CD14-positive monocyte (primary cell): Measurements from ENCODE around the gene DHX57. TPM values are rescaled to one million over a fixed set of nuclear protein-coding genes. Genes with fewer than 3 reads are reported as not detected.

Source experiments
- DNase-seq, 3 donors: peaks; one replicate each; pipeline ENCODE4 v3.0.0-alpha.2; 2011 to 2022
- H2AFZ ChIP-seq: 2 replicates; pipeline ENCODE4 v1.6.0; 2012; ENCODE audit warnings: mild to moderate bottlenecking, low read depth, low read length, inconsistent platforms; ENCODE audit not compliant: insufficient read depth, poor library complexity, severe bottlenecking
- H3K27ac ChIP-seq, 2 donors: 1 replicate in 1 of 2; 2 replicates in 1 of 2; pipeline ENCODE4 v1.5.1; 2012 to 2013; ENCODE audit warnings: low read length in 2 of 2, control low read depth in 1 of 2, inconsistent platforms in 1 of 2, low read depth in 1 of 2, mild to moderate bottlenecking in 1 of 2
- H3K27me3 ChIP-seq, 2 donors: one replicate each; pipeline versions ENCODE4 v1.6.0 to v1.6.1; 2011 to 2013; ENCODE audit warnings: low read length in 2 of 2; ENCODE audit not compliant: control insufficient read depth in 2 of 2, insufficient read depth in 2 of 2
- H3K36me3 ChIP-seq, 2 donors: replicated peaks in 1 of 2; 1 replicate in 1 of 2; 2 replicates in 1 of 2; pipeline versions ENCODE4 v1.5.1 to v1.6.1; 2012 to 2013; ENCODE audit warnings: low read length in 2 of 2, control low read depth in 1 of 2, inconsistent platforms in 1 of 2, mild to moderate bottlenecking in 1 of 2; ENCODE audit not compliant: insufficient read depth in 2 of 2, control insufficient read depth in 1 of 2
- H3K4me1 ChIP-seq, 2 donors: 1 replicate in 1 of 2; 2 replicates in 1 of 2; pipeline versions ENCODE4 v1.5.1 to v1.6.1; 2012 to 2013; ENCODE audit warnings: low read length in 2 of 2, control low read depth in 1 of 2, inconsistent platforms in 1 of 2, mild to moderate bottlenecking in 1 of 2, moderate library complexity in 1 of 2; ENCODE audit not compliant: insufficient read depth in 2 of 2, control insufficient read depth in 1 of 2
- H3K4me2 ChIP-seq: replicated peaks from 2 replicates; pipeline ENCODE3; 2012; ENCODE audit warnings: low read length, moderate library complexity, mild to moderate bottlenecking; ENCODE audit not compliant: poor library complexity, severe bottlenecking; ENCODE audit errors: extremely low read depth
- H3K4me3 ChIP-seq, 3 experiments: fragments of 200-600 bp in 1 of 3; sonication (generic) in 1 of 3; replicated peaks in 1 of 3; 1 replicate in 2 of 3; 2 replicates in 1 of 3; pipeline ENCODE4 v1.5.1; 2011 to 2013; ENCODE audit warnings: low read length in 3 of 3, mild to moderate bottlenecking in 3 of 3, control low read depth in 2 of 3, low read depth in 2 of 3, inconsistent platforms in 1 of 3, moderate library complexity in 1 of 3
- H3K79me2 ChIP-seq: 2 replicates; pipeline ENCODE4 v1.6.0; 2012; ENCODE audit warnings: mild to moderate bottlenecking, control low read depth, inconsistent platforms, low read length, moderate library complexity; ENCODE audit not compliant: insufficient read depth
- H3K9ac ChIP-seq: 2 replicates; pipeline ENCODE4 v1.6.0; 2017; ENCODE audit warnings: low read length, mild to moderate bottlenecking; ENCODE audit not compliant: insufficient read depth, poor library complexity, severe bottlenecking
- H3K9me3 ChIP-seq, 2 donors: replicated peaks in 1 of 2; 1 replicate in 1 of 2; 2 replicates in 1 of 2; pipeline versions ENCODE4 v1.5.1 to v1.6.1; 2012 to 2013; ENCODE audit warnings: low read length in 2 of 2, control low read depth in 1 of 2; ENCODE audit not compliant: control insufficient read depth in 1 of 2, insufficient read depth in 1 of 2
- H4K20me1 ChIP-seq: 2 replicates; pipeline ENCODE4 v1.6.0; 2012; ENCODE audit warnings: mild to moderate bottlenecking, low read length, control low read depth, moderate library complexity; ENCODE audit not compliant: insufficient read depth
- H3K27ac Mint-ChIP-seq, 7 donors: one replicate each; pipeline ENCODE4 v1.8.0; 2020; ENCODE audit warnings: mild to moderate bottlenecking in 7 of 7, mixed read lengths in 7 of 7, moderate library complexity in 6 of 7, inconsistent platforms in 2 of 7
- H3K27me3 Mint-ChIP-seq, 3 donors: one replicate each; pipeline ENCODE4 v1.8.0; 2021 to 2022; ENCODE audit warnings: low read depth in 3 of 3, mild to moderate bottlenecking in 3 of 3, mixed read lengths in 3 of 3, moderate library complexity in 3 of 3, inconsistent platforms in 1 of 3
- H3K36me3 Mint-ChIP-seq, 2 donors: one replicate each; pipeline ENCODE4 v1.8.0; 2020; ENCODE audit warnings: mixed read lengths in 2 of 2, inconsistent platforms in 1 of 2, mild to moderate bottlenecking in 1 of 2
- H3K4me1 Mint-ChIP-seq: one replicate; pipeline ENCODE4 v1.8.0; 2020; ENCODE audit warnings: mild to moderate bottlenecking, mixed read lengths
- H3K4me3 Mint-ChIP-seq, 2 donors: one replicate each; pipeline ENCODE4 v1.8.0; 2020; ENCODE audit warnings: mild to moderate bottlenecking in 2 of 2, mixed read lengths in 2 of 2, moderate library complexity in 1 of 2
- H3K9me3 Mint-ChIP-seq, 7 donors: one replicate each; pipeline ENCODE4 v1.8.0; 2020 to 2022; ENCODE audit warnings: mixed read lengths in 7 of 7, mild to moderate bottlenecking in 6 of 7, moderate library complexity in 6 of 7, inconsistent platforms in 2 of 7
- CTCF ChIP-seq: fragments of 200-600 bp; IDR thresholded peaks from one replicate; pipeline ENCODE4 v1.8.0; 2022; ENCODE audit warnings: antibody characterized with exemption, mild to moderate bottlenecking
- WGBS: methylation state at CpG from one replicate; pipeline ENCODE4 v1.1.5; 2013; ENCODE audit warnings: missing lambda C conversion rate; ENCODE audit not compliant: insufficient coverage; 5-methylcytosine and 5-hydroxymethylcytosine counted together
- intact Hi-C, 2 donors: fragments of 100-400 bp; cut with micrococcal nuclease; formaldehyde crosslinking; loops; one replicate each; pipeline versions ENCODE4 v1.15.0 to v1.15.1; 2023
- polyA plus RNA-seq, 3 donors: library from polyadenylated mRNA; depleted of rRNA in 1 of 3; unstranded in 2 of 3; stranded (reverse) in 1 of 3; fragments of 300-500 nt in 2 of 3; fragments of >200 nt in 1 of 3; fragmentation: Illumina TruSeq in 2 of 3; gene quantifications; 1 replicate in 2 of 3; 2 replicates in 1 of 3; pipeline ENCODE4 v1.2.3, GENCODE V29; 2012 to 2021

DHX57 gene
- polyA plus RNA-seq, 3 donors = 7.7 to 13.4 (median 12.9) TPM

GRCh38 chr2:38754506-38754905 is 121.2 kb downstream of the DHX57 start:
- H3K27ac Mint-ChIP-seq = peak overlapping the region in 6 of 7 donors; percentile 31 to 87 (median 76)
- H3K36me3 Mint-ChIP-seq = peaks cover 4 to 6% of the 10 kb centered on the region in 2 donors
- H3K4me1 ChIP-seq = peaks cover 17 to 20% of the 10 kb centered on the region in 2 donors
- no peak for TF ChIP-seq CTCF
- H3K79me2 ChIP-seq = peaks cover 16% of the 10 kb centered on the region
- WGBS = no CpG with 5 or more reads among the region's 3 CpGs
- peak overlapping the region; percentile 35 to 74 (median 69) for H3K4me3 ChIP-seq
- peaks cover 0 to 3% (median 1%) of the 10 kb centered on the region in 3 donors for H3K27me3 Mint-ChIP-seq
- peak overlapping the region; percentile 72 for H3K4me2 ChIP-seq
- H3K9me3 ChIP-seq = no peaks in the 10 kb centered on the region
- H3K36me3 ChIP-seq = peaks cover 0 to 3% of the 10 kb centered on the region in 2 donors
- intact Hi-C loops = no loop called here
- peak in 1 of 3 donors; percentile 14 for DNase-seq
- peaks cover 0 to 7% (median 0%) of the 10 kb centered on the region in 7 donors for H3K9me3 Mint-ChIP-seq
- H3K9ac ChIP-seq = peak overlapping the region; percentile 40
- peaks cover 18% of the 10 kb centered on the region for H3K4me1 Mint-ChIP-seq
- peak overlapping the region; percentile 72 to 83 for H3K4me3 Mint-ChIP-seq
- H3K27ac ChIP-seq = peak overlapping the region in 1 of 2 donors; percentile 69
- H4K20me1 ChIP-seq = peaks cover 16% of the 10 kb centered on the region
- H2AFZ ChIP-seq = peak overlapping the region; percentile 73
- no peaks in the 10 kb centered on the region for H3K27me3 ChIP-seq

GRCh38 chr2:38754049-38754448 is 121.7 kb downstream of the DHX57 start:
- no peak for DNase-seq
- Mint-ChIP-seq H3K4me3 (no peak overlapping the region), H3K27ac (peak overlapping the region in 2 of 7 donors; percentile 70 to 71), H3K9me3 (peaks cover 0 to 7% (median 0%) of the 10 kb centered on the region in 7 donors), H3K4me1 (peaks cover 20% of the 10 kb centered on the region), H3K36me3 (peaks cover 8 to 11% of the 10 kb centered on the region in 2 donors), H3K27me3 (peaks cover 0 to 3% (median 0%) of the 10 kb centered on the region in 3 donors)
- H3K4me3 ChIP-seq = peak overlapping the region; percentile 35 to 74 (median 69)
- intact Hi-C loops = no loop called here
- peak overlapping the region in 1 of 2 donors; percentile 69 for H3K27ac ChIP-seq
- H3K4me2 ChIP-seq = peak overlapping the region; percentile 72
- peaks cover 21% of the 10 kb centered on the region for H4K20me1 ChIP-seq
- H2AFZ ChIP-seq = peak overlapping the region; percentile 73
- H3K36me3 ChIP-seq = peaks cover 5 to 7% of the 10 kb centered on the region in 2 donors
- peaks cover 21% of the 10 kb centered on the region for H3K79me2 ChIP-seq
- no peak overlapping the region for H3K9ac ChIP-seq
- H3K9me3 ChIP-seq = no peaks in the 10 kb centered on the region
- no peak for TF ChIP-seq CTCF
- peaks cover 21 to 24% of the 10 kb centered on the region in 2 donors for H3K4me1 ChIP-seq
- no peaks in the 10 kb centered on the region for H3K27me3 ChIP-seq
